ENCODE results near the gene TMC3.

The TMC3 gene

GRCh38 chr15:81297603-81298575, 76.1 kb downstream of the TMC3 start:
- no peak for TF ChIP-seq POU2F2 (IDR thresholded peaks at IDR 0.05; ENCODE audit: low read depth, low read length)
- peak; percentile 30 for TF ChIP-seq POLR2AphosphoS5 (IDR thresholded peaks at IDR 0.05; ENCODE audit: low read depth, low read length)
- TF ChIP-seq SPI1 (IDR thresholded peaks at IDR 0.05; ENCODE audit: low read depth, low read length) = no peak
- no peak for TF ChIP-seq POLR2A (IDR thresholded peaks at IDR 0.05; ENCODE audit: low read depth, low read length)
- no peak for TF ChIP-seq TAF1 (IDR thresholded peaks at IDR 0.05; ENCODE audit: low read depth, low read length)
- no peak for TF ChIP-seq PAX5 (IDR thresholded peaks at IDR 0.05; ENCODE audit: insufficient read depth, low read length, severe bottlenecking)
- DNase-seq (ENCODE audit: insufficient read length, low spot score) (no peak), FAIRE-seq (peak; percentile 92)

- TF ChIP-seq POLR2AphosphoS5 (IDR thresholded peaks at IDR 0.05; ENCODE audit: low read depth, low read length) = no peak
- peak; percentile 3; the same call in 1 of the 2 replicates for TF ChIP-seq POLR2A (IDR thresholded peaks at IDR 0.05; ENCODE audit: low read depth, low read length)
- FAIRE-seq (no peak), DNase-seq (ENCODE audit: insufficient read length, low spot score) (no peak)
Measured at GRCh38 chr15:81297147-81297572, 76.9 kb downstream of the TMC3 start.

GRCh38 chr15:81296673-81297072, 77.3 kb downstream of the TMC3 start:
- peak; percentile 99 for FAIRE-seq

GRCh38 chr15:81296186-81296585, 77.8 kb downstream of the TMC3 start:
- no peak for TF ChIP-seq POLR2AphosphoS5 (IDR thresholded peaks at IDR 0.05; ENCODE audit: low read depth, low read length)
- TF ChIP-seq TAF1 (IDR thresholded peaks at IDR 0.05; ENCODE audit: low read depth, low read length) = no peak
- DNase-seq (ENCODE audit: insufficient read length, low spot score) = no peak
- FAIRE-seq = no peak

More at GRCh38 chr15:81296673-81297072, 77.3 kb downstream of the TMC3 start:
- DNase-seq (ENCODE audit: insufficient read length, low spot score) = peak; percentile 28
- peak; percentile 71 for TF ChIP-seq POU2F2 (IDR thresholded peaks at IDR 0.05; ENCODE audit: low read depth, low read length)
- peak; percentile 69 for TF ChIP-seq TAF1 (IDR thresholded peaks at IDR 0.05; ENCODE audit: low read depth, low read length)
- TF ChIP-seq POLR2AphosphoS5 (IDR thresholded peaks at IDR 0.05; ENCODE audit: low read depth, low read length) = peak; percentile 41; the same call in 1 of the 2 replicates
- TF ChIP-seq SPI1 (IDR thresholded peaks at IDR 0.05; ENCODE audit: low read depth, low read length) = peak; percentile 81
- TF ChIP-seq POLR2A (IDR thresholded peaks at IDR 0.05; ENCODE audit: low read depth, low read length) = peak; percentile 75; the same call in 1 of the 2 replicates
- no peak for TF ChIP-seq PAX5 (IDR thresholded peaks at IDR 0.05; ENCODE audit: insufficient read depth, low read length, severe bottlenecking)

- TF ChIP-seq SPI1 (IDR thresholded peaks at IDR 0.05; ENCODE audit: low read depth, low read length) (no peak), POLR2A (IDR thresholded peaks at IDR 0.05; ENCODE audit: low read depth, low read length) (no peak), POU2F2 (IDR thresholded peaks at IDR 0.05; ENCODE audit: low read depth, low read length) (no peak), POLR2AphosphoS5 (IDR thresholded peaks at IDR 0.05; ENCODE audit: low read depth, low read length) (no peak), TAF1 (IDR thresholded peaks at IDR 0.05; ENCODE audit: low read depth, low read length) (no peak), PAX5 (IDR thresholded peaks at IDR 0.05; ENCODE audit: insufficient read depth, low read length, severe bottlenecking) (no peak)
- FAIRE-seq (peak; percentile 76), DNase-seq (ENCODE audit: insufficient read length, low spot score) (no peak)
Measured at GRCh38 chr15:81295486-81296121, 78.4 kb downstream of the TMC3 start.

- no peak for FAIRE-seq
- TF ChIP-seq SPI1 (IDR thresholded peaks at IDR 0.05; ENCODE audit: low read depth, low read length) = no peak
- TF ChIP-seq POLR2A (IDR thresholded peaks at IDR 0.05; ENCODE audit: low read depth, low read length) = no peak
- TF ChIP-seq POU2F2 (IDR thresholded peaks at IDR 0.05; ENCODE audit: low read depth, low read length) = no peak
- no peak for TF ChIP-seq TAF1 (IDR thresholded peaks at IDR 0.05; ENCODE audit: low read depth, low read length)
- no peak for TF ChIP-seq PAX5 (IDR thresholded peaks at IDR 0.05; ENCODE audit: insufficient read depth, low read length, severe bottlenecking)
- no peak; the same call in 1 of the 2 replicates for TF ChIP-seq POLR2AphosphoS5 (IDR thresholded peaks at IDR 0.05; ENCODE audit: low read depth, low read length)
- DNase-seq (ENCODE audit: insufficient read length, low spot score) = no peak
Measured at GRCh38 chr15:81294516-81294880, 79.5 kb downstream of the TMC3 start.

GRCh38 chr15:81293728-81294515, 80.1 kb downstream of the TMC3 start:
- DNase-seq (ENCODE audit: insufficient read length, low spot score) = peak; percentile 37
- FAIRE-seq = peak; percentile 99
- TF ChIP-seq POU2F2 (IDR thresholded peaks at IDR 0.05; ENCODE audit: low read depth, low read length) = peak; percentile 91
- peak; percentile 88 for TF ChIP-seq POLR2AphosphoS5 (IDR thresholded peaks at IDR 0.05; ENCODE audit: low read depth, low read length)
- TF ChIP-seq POLR2A (IDR thresholded peaks at IDR 0.05; ENCODE audit: low read depth, low read length) = peak; percentile 83
- TF ChIP-seq SPI1 (IDR thresholded peaks at IDR 0.05; ENCODE audit: low read depth, low read length) = peak; percentile 96
- TF ChIP-seq TAF1 (IDR thresholded peaks at IDR 0.05; ENCODE audit: low read depth, low read length) = peak; percentile 64
- TF ChIP-seq PAX5 (IDR thresholded peaks at IDR 0.05; ENCODE audit: insufficient read depth, low read length, severe bottlenecking) = no peak

- TF ChIP-seq POU2F2 (IDR thresholded peaks at IDR 0.05; ENCODE audit: low read depth, low read length) (no peak), SPI1 (IDR thresholded peaks at IDR 0.05; ENCODE audit: low read depth, low read length) (peak; percentile 65), PAX5 (IDR thresholded peaks at IDR 0.05; ENCODE audit: insufficient read depth, low read length, severe bottlenecking) (no peak), POLR2A (IDR thresholded peaks at IDR 0.05; ENCODE audit: low read depth, low read length) (peak; percentile 66), POLR2AphosphoS5 (IDR thresholded peaks at IDR 0.05; ENCODE audit: low read depth, low read length) (peak; percentile 42; the same call in 1 of the 2 replicates), TAF1 (IDR thresholded peaks at IDR 0.05; ENCODE audit: low read depth, low read length) (peak; percentile 57)
- peak; percentile 98 for FAIRE-seq
- DNase-seq (ENCODE audit: insufficient read length, low spot score) = no peak
Measured at GRCh38 chr15:81292523-81293001, 81.5 kb downstream of the TMC3 start.
